Endometrial microvascular endothelial cells (primary cell): ENCODE results near the gene HDAC4. TPM values are rescaled to one million over a fixed set of nuclear protein-coding genes. Genes with fewer than 3 reads are reported as not detected.

Experiments
- in situ Hi-C: cut with HindIII; loops from 2 replicates; pipeline ENCODE4 v1.10.0; 2017; ENCODE audit warnings: low sequenced_read_pairs, low pct_unique_long_range_greater_than_20kb; ENCODE audit errors: inconsistent ontology term
- total RNA-seq: library from RNA; depleted of rRNA; stranded (reverse); fragments of >200 nt; gene quantifications from one replicate; pipeline ENCODE4 v1.2.3, GENCODE V29; 2015; ENCODE audit errors: inconsistent ontology term

The HDAC4 gene
- total RNA-seq, 1 donor from 2014 or later = 27.4 TPM

GRCh38 chr2:239153806-239154591 is 246.8 kb downstream of the HDAC4 start:
- in situ Hi-C loops = no loop called here

GRCh38 chr2:239152916-239153305 is 247.9 kb downstream of the HDAC4 start:
- in situ Hi-C loops = no loop called here

GRCh38 chr2:239152239-239152915 is 248.4 kb downstream of the HDAC4 start:
- in situ Hi-C loops = no loop called here

GRCh38 chr2:239151201-239152131 is 249.4 kb downstream of the HDAC4 start:
- in situ Hi-C loops = no loop called here

GRCh38 chr2:239150125-239151011 is 250.5 kb downstream of the HDAC4 start:
- in situ Hi-C loops = no loop called here

GRCh38 chr2:239149501-239149900 is 251.3 kb downstream of the HDAC4 start:
- in situ Hi-C loops = no loop called here

GRCh38 chr2:239148495-239149200 is 252.2 kb downstream of the HDAC4 start:
- in situ Hi-C loops = no loop called here

- in situ Hi-C loops = no loop called here
These were observed 253.4 kb downstream of the HDAC4 start for GRCh38 chr2:239147376-239147775.

GRCh38 chr2:239146741-239147181 is 254.1 kb downstream of the HDAC4 start:
- in situ Hi-C loops = no loop called here

GRCh38 chr2:239146011-239146641 is 254.7 kb downstream of the HDAC4 start:
- in situ Hi-C loops = no loop called here

- in situ Hi-C loops = no loop called here
These were observed 255.2 kb downstream of the HDAC4 start for GRCh38 chr2:239145601-239146000.

- in situ Hi-C loops = no loop called here
These were observed 255.7 kb downstream of the HDAC4 start for GRCh38 chr2:239145106-239145505.

GRCh38 chr2:239144713-239144999 is 256.2 kb downstream of the HDAC4 start:
- in situ Hi-C loops = no loop called here

- in situ Hi-C loops = no loop called here
These were observed 256.7 kb downstream of the HDAC4 start for GRCh38 chr2:239143858-239144712.

GRCh38 chr2:239142806-239143205 is 258.0 kb downstream of the HDAC4 start:
- in situ Hi-C loops = no loop called here

GRCh38 chr2:239142296-239142695 is 258.5 kb downstream of the HDAC4 start:
- in situ Hi-C loops = no loop called here
